GM19193 (cell line): ENCODE measurements around the gene VAMP1.

Experiments
- POLR2A ChIP-seq: IDR thresholded peaks from 4 replicates; pipeline ENCODE4 v1.6.1; 2011; ENCODE audit not compliant: insufficient read depth, insufficient read length; ENCODE audit errors: extremely low read depth

Gene VAMP1

GRCh38 chr12:6416596-6416995 is 53.9 kb downstream of the VAMP1 start:
- TF ChIP-seq POLR2A: no peak
